ENCODE data around the gene ZFTA.
"Not testable (repeated sequence)": the region's sequence is repeated elsewhere in the genome, so short reads cannot be mapped to it uniquely, and the experiment has no call there.

Gene ZFTA

DNA sequence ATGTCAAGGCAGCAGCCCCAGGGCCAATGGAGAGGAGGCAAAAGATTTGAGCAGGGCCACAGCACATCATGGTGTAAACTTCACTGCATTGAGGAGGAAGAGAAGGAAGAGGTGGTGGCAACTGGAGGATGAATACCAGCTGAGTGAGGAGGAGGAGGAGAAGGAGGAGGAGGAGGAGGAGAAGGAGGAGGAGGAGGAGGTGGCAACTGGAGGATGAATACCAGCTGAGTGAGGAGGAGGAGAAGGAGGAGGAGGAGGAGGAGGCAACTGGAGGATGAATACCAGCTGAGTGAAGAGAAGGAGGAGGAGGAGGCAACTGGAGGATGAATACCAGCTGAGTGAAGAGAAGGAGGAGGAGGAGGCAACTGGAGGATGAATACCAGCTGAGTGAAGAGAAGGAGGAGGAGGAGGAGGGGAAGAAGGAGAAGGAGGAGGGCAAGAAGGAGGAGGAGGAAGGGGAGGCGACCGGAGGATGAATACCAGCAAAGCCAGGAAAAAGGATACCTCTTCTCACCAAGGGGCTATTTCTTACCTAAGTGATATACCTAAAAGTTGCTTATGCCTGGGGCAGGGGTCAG lies 3.3 kb upstream of the ZFTA start:
- DNase-seq: not testable (repeated sequence)

DNA sequence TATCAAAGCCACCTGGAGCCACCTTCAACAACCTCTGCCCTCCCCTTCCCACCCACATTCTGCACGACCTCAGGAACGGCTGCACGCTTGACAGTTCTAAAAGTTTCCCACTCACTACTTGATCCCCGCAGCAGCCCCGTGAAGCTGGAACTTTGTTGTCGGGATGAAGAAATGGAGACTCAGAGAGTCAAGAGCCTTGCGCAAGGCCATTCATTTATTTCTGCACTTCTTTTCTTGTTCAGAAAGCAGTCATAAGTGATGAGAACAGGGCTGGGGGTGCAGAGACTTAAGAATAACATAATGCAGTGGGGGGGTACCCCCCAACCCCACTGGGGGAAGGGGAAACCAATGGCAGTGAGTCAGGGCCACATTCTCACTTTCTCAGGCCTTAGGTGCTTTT lies 2.2 kb upstream of the ZFTA start:
- DNase-seq: no peak

DNA sequence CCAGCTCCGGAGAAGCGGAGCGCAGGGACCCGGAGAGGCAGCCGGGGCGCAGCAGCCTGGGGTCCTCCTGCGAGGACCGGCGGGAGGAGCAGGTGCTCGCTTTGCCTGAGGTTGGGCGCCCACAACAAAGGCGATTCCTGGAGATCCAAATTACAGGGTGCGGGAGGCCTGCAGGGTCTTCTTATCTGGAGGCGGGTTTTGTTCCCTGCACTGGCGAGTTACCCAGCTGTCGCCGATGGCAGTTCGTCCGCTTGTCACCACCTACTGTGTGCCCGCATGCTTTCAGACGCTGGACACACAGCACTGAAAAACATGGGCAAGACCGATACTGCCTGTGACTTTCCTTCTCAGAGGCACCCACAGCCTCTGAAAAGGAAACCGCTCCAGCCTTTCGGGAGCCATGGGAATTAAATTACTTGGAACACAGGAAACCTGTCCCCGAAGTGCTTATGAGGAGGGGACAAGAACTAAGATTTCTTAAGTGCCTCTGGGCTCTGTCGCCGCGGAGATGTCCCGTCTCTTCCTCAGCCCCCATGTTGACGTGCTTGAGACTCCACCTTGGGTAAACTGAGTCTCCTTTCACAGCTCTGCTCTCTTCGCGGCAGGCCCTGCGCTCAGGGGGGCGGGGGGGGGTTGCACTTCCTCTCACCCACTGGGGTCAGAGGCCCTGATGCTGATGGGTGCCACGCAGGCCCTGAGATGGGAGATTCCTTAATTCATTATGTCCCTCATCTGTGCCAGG lies 1.3 kb upstream of the ZFTA start:
- DNase-seq: peak; percentile 75

DNA sequence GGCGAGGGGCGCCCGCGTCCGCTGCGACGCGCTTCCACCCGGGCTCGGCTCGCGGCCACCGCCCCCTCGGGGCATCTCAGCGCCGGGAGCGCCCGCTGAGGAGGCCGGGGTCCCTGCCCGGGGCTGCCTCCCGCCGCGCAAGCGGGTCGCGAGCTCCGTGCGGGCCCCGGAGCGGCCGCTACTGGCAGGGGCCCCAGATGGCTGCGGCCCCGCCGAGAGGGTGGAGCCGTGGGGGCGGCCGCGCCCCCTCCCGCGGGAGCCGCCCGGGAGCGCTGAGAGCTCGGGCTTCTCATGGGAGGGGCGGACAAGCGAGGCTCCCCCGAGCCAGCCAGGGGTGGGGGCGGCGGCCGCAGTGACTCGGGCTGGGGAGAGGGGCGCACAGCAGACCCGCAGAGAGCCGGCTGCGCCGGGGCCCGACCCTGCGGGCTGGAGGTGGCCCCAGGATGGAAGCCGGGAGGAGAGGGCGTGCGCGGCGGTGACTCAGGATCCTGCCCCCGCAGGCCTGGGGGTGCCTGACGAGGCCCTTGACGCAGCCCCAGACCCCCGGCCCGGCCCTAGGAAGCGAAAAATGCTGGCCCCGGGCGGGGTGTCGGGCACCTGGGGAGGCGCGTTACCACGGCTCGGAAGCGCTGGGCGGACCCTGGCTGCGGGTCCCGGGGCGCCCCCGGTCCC lies 603 bp upstream of the ZFTA start:
- DNase-seq: peak; percentile 72

- DNase-seq: peak; percentile 94
Measured at GRCh38 chr11:63767565-63768236, 874 bp downstream of the ZFTA start.

- DNase-seq: no peak
Measured at GRCh38 chr11:63767267-63767564, 1.4 kb downstream of the ZFTA start.

GRCh38 chr11:63766531-63767235 lies 1.9 kb downstream of the ZFTA start:
- DNase-seq: peak; percentile 49

DNA sequence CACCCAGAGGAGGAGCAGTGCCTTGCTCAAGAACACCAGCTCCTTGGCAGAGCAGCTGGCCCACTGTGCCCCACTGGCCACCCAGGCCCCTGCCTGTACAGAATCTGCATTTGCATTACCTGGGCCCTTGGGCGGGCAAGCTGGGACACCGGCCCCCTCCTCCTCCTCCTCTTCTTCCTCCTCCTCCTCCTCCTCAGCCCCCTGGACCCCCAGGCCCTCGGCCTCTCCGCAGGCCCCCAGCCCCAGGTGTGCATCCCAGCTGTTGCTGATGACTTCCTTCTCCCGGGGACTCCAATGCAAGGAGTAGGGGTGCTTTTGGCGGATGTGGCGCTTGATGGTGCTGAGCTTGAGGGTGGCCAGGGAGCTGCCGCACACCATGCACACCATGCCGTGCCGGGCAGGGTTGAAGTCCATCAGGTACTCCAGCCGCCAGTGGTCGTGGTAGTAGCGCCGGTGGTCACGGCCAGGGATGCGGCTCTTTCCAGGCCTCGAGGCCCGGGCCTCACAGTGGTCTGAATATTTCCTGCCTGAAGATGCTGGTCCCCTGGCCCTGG lies 2.8 kb downstream of the ZFTA start:
- no peak for DNase-seq

- DNase-seq: no peak
Measured at GRCh38 chr11:63764679-63765647, 3.6 kb downstream of the ZFTA start.

GRCh38 chr11:63764340-63764678 lies 4.3 kb downstream of the ZFTA start:
- DNase-seq: peak; percentile 58

- DNase-seq: peak; percentile 89
Measured at GRCh38 chr11:63763496-63764339, 4.9 kb downstream of the ZFTA start.

DNA sequence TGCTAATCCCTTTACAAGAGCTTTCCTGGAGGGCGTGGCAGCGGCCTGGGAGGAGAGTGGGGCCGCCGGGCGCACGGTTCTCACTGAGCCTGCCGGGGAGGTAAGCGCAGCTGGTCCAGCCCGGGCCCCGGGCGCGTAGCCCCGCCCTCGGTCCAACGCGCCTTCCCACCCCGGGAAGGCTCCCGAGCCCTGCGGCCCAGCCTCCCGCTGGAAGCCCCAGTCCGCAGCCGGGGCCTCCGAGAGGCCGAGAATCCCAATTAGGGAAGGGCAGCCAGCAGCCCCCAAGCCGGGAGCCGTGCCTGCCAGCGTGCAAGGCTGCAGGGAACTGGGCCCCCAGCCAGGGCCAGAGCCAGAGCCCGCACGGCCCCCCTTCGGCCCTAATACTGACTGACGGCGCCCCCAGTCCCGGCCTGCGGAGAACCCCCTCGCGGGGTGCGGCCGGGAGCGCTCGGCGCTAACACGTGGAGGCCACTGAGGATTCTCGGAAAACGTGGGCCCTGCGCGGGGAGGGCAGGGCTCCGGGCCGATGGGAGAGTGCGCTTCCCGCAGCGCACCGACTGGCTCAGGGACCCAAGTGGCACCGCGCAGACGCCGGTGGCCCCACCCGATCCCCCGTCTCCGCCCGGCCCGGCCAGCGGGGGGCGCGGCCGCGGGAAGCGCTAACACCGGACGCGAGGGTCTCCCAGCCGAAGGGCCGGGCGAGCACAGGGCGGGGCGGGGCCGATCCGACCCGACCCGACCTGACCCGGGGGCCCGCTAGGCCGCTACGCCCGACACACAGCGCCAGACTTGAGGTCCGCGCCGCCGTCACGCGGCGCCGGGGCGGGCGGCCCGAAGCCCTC lies 5.7 kb downstream of the ZFTA start:
- peak; percentile 82 for DNase-seq

DNA sequence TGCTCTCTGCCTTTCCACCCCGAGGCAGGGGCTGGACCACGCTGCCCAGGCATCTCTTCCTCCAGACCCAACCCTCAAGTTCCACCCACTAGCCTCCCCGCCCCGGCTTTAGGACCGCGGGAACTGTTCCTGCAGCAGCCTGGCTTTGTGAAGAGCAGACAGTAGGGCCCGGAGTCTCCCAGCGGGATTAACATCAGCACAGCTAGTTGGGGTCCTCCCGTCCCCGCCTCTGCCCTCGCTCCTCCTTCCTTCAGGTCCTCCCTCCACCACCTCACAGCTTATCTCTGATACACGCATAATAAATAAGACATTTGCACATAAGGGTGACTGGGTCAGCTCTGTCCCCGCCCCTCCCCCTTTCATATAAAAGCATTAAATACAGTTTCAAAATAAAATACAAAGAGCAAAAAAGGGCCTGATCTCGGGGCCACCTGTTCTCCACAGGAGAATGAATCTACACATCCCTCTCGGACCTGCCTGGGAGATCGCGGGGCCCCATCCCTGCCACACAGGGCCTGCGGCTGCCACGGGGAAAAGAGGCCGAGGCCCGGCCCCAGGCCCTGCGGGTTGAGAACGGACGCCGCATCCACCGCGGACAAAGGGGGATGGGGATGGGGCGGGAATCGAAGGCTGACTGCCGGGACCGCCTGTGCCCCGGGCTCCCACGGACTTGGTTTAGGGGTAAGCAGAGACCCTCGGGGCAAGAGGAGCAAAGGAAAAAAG lies 6.5 kb downstream of the ZFTA start:
- DNase-seq: peak; percentile 87

- DNase-seq: peak; percentile 53
Measured at GRCh38 chr11:63761188-63761587, 7.4 kb downstream of the ZFTA start.

DNA sequence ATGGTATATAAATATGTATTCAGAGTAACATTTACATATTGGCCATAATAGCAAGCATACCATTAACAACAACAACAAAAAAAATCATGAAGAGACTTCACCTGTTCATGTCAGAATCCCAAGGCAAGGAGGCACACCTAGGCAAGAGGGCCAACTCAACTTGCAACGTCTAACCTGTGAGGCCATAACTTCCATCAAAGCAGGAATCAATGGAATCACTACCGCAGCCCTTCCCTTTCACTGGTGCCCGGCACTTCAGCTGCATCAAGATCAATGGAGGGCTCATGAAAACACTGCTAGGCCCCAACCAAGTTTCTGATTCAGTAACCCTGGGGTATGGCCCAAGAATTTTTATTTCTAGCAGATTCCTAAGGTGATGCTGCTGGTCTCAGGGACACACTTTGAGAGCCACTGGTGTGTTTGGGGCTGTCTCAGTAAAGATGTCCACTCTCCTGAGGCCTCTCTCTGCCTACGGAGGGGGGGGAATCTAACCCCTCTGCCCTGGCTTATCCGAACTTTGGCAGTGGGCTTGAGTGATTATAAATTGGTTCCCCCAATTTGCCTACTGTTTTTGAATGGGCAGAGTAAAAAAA lies 8.0 kb downstream of the ZFTA start:
- no peak for DNase-seq

- DNase-seq: no peak
Measured at GRCh38 chr11:63756919-63757761, 11.4 kb downstream of the ZFTA start.

- no peak for DNase-seq
Measured at GRCh38 chr11:63749624-63750023, 19.0 kb downstream of the ZFTA start.

GRCh38 chr11:63747011-63747410 lies 21.6 kb downstream of the ZFTA start:
- no peak for DNase-seq

All from eye (tissue), 1 donor.